Measurements from ENCODE around the gene CBLL1. TPM values are rescaled to one million over a fixed set of nuclear protein-coding genes. Genes with fewer than 3 reads are reported as not detected.
A peak's percentile ranks its signal among the peaks of the same experiment; 100 is the strongest.

CBLL1 gene, protein sequence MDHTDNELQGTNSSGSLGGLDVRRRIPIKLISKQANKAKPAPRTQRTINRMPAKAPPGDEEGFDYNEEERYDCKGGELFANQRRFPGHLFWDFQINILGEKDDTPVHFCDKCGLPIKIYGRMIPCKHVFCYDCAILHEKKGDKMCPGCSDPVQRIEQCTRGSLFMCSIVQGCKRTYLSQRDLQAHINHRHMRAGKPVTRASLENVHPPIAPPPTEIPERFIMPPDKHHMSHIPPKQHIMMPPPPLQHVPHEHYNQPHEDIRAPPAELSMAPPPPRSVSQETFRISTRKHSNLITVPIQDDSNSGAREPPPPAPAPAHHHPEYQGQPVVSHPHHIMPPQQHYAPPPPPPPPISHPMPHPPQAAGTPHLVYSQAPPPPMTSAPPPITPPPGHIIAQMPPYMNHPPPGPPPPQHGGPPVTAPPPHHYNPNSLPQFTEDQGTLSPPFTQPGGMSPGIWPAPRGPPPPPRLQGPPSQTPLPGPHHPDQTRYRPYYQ
- 10 to 100 TPM; 32.2 to 66.4 (median 42.6) TPM for total RNA-seq

DNA sequence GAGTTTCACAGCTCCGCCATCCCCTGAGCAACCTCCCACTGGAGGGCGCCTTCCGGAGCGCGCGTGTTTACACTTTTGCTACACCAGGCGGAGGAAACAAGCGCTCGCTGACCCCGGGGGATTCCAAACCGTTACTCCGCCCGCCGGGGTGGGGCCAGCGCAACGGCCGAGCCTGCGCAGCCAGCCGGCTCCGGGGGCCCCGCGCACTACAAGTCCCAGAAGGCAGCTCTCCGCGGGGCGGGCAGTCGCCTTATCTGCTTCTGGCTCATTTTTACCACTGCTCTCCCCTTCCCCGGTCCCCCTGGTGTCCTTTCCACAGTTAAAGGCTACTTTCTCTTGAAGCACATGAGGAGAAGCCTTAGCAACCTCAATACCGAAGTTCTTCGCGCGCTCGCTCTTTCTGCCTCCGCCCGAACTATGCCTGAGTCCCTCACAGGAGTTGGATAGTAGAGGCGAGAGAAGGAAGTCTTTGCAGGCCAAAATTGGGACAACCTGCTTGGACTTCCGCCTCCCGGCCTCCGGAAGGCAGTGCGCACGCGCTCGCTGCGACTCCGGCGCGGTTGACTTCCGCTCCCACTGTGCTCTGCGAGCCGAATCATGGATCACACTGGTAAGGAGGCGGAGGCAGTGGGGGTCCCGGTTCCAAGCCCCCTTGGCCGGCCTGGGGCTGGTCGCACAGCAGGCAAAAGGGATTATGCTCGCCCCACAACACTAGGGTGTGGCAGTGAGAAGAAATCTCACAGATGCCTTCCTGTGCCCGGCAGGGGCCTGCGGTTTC lies at the start of gene CBLL1:
CBLL1 (plus strand) TSS at position 576 of the 778 bp plus-strand sequence; CDS start at position 598, 22 bp downstream.
- peak in 1 of 2 donors; percentile 4 for TF ChIP-seq POLR2A (IDR thresholded peaks at IDR 0.05)
- TF ChIP-seq, protein P1, sequence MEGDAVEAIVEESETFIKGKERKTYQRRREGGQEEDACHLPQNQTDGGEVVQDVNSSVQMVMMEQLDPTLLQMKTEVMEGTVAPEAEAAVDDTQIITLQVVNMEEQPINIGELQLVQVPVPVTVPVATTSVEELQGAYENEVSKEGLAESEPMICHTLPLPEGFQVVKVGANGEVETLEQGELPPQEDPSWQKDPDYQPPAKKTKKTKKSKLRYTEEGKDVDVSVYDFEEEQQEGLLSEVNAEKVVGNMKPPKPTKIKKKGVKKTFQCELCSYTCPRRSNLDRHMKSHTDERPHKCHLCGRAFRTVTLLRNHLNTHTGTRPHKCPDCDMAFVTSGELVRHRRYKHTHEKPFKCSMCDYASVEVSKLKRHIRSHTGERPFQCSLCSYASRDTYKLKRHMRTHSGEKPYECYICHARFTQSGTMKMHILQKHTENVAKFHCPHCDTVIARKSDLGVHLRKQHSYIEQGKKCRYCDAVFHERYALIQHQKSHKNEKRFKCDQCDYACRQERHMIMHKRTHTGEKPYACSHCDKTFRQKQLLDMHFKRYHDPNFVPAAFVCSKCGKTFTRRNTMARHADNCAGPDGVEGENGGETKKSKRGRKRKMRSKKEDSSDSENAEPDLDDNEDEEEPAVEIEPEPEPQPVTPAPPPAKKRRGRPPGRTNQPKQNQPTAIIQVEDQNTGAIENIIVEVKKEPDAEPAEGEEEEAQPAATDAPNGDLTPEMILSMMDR (IDR thresholded peaks at IDR 0.05) = peak in 1 of 3 donors; percentile 64
- H3K4me3 ChIP-seq (ENCODE audit: low read depth, poor library complexity, severe bottlenecking) = peak within 1 kb of the TSS; percentile 99
- intact Hi-C loops (cut with DNase I; ENCODE audit: low total_unique reads) = loop anchor here (5.0 kb wide), 1 partner anchor 134 kb away; no protein-coding TSS in a partner anchor
- WGBS, 2 donors = 1% methylated on average over 51 of the region's 56 CpGs
- DNase-seq (ENCODE audit: low spot score in 2 of 2) = peak; percentile 95 to 99

DNA sequence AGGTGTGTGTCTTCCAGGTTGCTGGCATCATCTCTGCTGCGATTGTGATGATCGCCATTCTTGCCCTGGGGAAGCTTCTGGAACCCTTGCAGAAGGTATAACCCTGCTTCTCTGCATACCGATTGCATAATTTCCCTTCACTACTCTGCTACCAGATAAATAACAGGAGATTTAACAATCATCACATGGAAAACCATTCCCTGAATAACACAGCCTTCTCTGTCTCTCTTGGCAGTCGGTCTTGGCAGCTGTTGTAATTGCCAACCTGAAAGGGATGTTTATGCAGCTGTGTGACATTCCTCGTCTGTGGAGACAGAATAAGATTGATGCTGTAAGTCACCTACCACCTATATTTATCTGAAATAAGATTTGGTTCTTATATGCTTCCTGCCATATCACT lies 49.6 kb upstream of the CBLL1 start:
- no peak overlapping the region for H3K4me3 ChIP-seq (ENCODE audit: low read depth, poor library complexity, severe bottlenecking)
- WGBS, 2 donors = 22 to 33% methylated on average over 5 of the region's 5 CpGs
- intact Hi-C loops (cut with DNase I; ENCODE audit: low total_unique reads) = no loop called here
- DNase-seq (ENCODE audit: low spot score in 2 of 2) = no peak
- TF ChIP-seq, protein P1 (IDR thresholded peaks at IDR 0.05) = no peak
- no peak for TF ChIP-seq POLR2A (IDR thresholded peaks at IDR 0.05)

DNA sequence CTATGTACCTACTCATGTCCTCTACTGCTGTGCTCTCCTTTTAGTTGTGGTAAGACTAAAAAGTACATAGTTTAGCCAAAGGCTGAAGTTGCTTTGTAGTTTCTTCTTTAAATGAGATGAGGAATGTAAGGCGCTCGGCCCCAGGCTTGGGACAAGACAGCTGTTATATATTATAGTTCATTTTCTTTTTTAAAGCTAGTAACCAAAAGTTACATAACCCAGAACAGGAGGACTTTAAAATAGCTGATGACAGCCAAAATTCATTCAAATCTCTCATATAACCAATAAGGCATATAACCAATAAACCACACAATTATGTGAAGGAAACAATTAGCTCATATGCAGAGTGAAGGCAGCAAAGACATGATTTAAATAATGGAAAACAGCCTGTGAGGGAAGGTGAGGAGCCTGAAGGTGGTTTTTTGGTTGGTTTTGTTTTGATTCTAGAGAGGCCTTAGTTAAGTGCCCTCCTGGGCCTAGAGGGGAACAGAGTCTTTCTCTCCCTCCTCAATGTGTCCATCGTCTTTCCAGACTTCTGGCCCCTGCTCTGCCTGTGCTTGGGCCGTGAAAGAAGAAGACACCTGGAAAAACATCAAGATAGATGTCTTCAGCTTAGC lies 47.5 kb upstream of the CBLL1 start:
- intact Hi-C loops (cut with DNase I; ENCODE audit: low total_unique reads) = no loop called here
- TF ChIP-seq, protein P1 (IDR thresholded peaks at IDR 0.05) = no peak
- no peak for TF ChIP-seq POLR2A (IDR thresholded peaks at IDR 0.05)
- no peak for DNase-seq (ENCODE audit: low spot score in 2 of 2)

DNA sequence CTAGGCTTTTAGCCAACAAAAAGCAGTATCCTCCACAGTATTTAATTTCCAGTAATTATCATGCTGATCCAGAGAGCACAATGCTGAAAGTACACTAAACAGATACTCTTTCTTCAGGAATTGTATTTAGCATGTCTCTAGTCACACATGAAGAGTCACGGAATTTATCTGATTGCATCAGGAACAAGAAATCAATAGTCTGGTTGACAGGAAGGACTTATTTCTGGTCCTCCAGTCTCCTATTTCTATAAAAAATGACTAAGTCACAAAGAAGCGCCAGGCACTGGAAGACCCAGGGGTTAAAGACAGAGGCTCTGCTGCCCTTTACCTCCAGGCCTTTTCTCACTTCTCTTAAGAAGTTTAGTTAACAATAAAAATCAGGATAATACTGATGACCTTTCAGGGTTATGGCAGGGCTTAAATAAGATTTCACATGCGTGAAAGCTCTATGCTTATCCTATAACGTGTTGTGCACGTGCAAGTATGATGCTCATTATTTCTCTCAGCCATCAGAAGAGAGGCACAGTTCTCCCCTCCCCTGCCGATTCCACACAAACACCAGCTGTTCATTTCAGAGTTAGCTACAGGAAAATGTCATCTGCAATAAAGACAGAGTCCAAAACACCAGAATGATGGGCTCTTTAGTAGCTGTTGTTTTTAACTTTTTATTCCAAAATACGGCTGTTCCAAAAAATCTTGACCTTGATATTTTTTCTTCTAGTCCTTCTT lies 46.5 kb upstream of the CBLL1 start:
- no peak overlapping the region for H3K4me3 ChIP-seq (ENCODE audit: low read depth, poor library complexity, severe bottlenecking)
- no peak for DNase-seq (ENCODE audit: low spot score in 2 of 2)
- 70 to 82% methylated on average over 7 of the region's 7 CpGs for WGBS, 2 donors
- intact Hi-C loops (cut with DNase I; ENCODE audit: low total_unique reads) = no loop called here
- TF ChIP-seq POLR2A (IDR thresholded peaks at IDR 0.05) = no peak
- TF ChIP-seq, protein P1 (IDR thresholded peaks at IDR 0.05) = no peak

More for the DNA sequence above, 47.5 kb upstream of the CBLL1 start:
- 74 to 79% methylated on average over 4 of the region's 4 CpGs for WGBS, 2 donors
- H3K4me3 ChIP-seq (ENCODE audit: low read depth, poor library complexity, severe bottlenecking) = no peak overlapping the region

DNA sequence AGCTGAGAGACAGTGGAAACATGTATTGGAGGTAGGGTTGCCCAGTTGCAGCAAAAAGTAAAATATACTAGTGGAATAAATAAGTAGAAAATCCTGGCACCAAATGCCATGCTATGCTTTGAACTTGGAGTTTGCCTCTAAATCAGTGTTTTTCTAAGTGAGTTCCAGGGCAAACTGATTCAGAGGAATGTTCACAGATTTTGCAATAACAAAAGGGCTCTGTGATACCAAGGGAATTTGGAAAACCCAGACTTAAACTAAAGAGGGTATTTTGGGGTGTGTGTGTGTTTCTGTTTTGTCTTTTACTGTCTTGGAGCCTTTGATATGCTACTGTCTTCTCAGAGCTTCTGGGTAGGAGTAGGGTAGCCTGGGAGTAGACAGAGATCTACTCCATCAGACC lies 43.4 kb upstream of the CBLL1 start:
- intact Hi-C loops (cut with DNase I; ENCODE audit: low total_unique reads) = no loop called here
- TF ChIP-seq POLR2A (IDR thresholded peaks at IDR 0.05) = no peak
- TF ChIP-seq, protein P1 (IDR thresholded peaks at IDR 0.05) = no peak
- H3K4me3 ChIP-seq (ENCODE audit: low read depth, poor library complexity, severe bottlenecking) = no peak overlapping the region
- no peak for DNase-seq (ENCODE audit: low spot score in 2 of 2)
